ENCODE results near the gene LRRC27. TPM values are rescaled to one million over a fixed set of nuclear protein-coding genes. Genes with fewer than 3 reads are reported as not detected.
"Not testable (repeated sequence)": the region's sequence is repeated elsewhere in the genome, so short reads cannot be mapped to it uniquely, and the experiment has no call there.

LRRC27 gene
- total RNA-seq, 4 donors from 2014 or later, result 5.9 to 69.5 (median 8.3) TPM; not detected in 1

GRCh38 chr10:132311338-132311939 is 20.6 kb upstream of the LRRC27 start:
- TF ChIP-seq EP300 (IDR thresholded peaks at IDR 0.05; ENCODE audit: low read depth) (no peak), POLR2A (IDR thresholded peaks at IDR 0.05) (no peak), POLR2AphosphoS5 (IDR thresholded peaks at IDR 0.05) (no peak)
- TF ChIP-seq, protein P1, sequence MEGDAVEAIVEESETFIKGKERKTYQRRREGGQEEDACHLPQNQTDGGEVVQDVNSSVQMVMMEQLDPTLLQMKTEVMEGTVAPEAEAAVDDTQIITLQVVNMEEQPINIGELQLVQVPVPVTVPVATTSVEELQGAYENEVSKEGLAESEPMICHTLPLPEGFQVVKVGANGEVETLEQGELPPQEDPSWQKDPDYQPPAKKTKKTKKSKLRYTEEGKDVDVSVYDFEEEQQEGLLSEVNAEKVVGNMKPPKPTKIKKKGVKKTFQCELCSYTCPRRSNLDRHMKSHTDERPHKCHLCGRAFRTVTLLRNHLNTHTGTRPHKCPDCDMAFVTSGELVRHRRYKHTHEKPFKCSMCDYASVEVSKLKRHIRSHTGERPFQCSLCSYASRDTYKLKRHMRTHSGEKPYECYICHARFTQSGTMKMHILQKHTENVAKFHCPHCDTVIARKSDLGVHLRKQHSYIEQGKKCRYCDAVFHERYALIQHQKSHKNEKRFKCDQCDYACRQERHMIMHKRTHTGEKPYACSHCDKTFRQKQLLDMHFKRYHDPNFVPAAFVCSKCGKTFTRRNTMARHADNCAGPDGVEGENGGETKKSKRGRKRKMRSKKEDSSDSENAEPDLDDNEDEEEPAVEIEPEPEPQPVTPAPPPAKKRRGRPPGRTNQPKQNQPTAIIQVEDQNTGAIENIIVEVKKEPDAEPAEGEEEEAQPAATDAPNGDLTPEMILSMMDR (IDR thresholded peaks at IDR 0.05), result no peak
- Histone ChIP-seq H3K4me1 (peaks cover 5 to 19% (median 16%) of the 10 kb centered on the region in 4 donors), H3K36me3 (no peaks in the 10 kb centered on the region), H3K9me3 (no peaks in the 10 kb centered on the region), H3K27ac (no peak overlapping the region), H3K27me3 (peaks cover 8% of the 10 kb centered on the region), H3K4me3 (no peak overlapping the region)
- in situ Hi-C loops (cut with MboI; ENCODE audit: low pct_ligation_motif_present in 1 of 4, low pct_unique_long_range_greater_than_20kb in 1 of 4, low sequenced_read_pairs in 3 of 4), result no loop called here
- intact Hi-C loops (cut with DNase I; ENCODE audit: low total_unique reads), result no loop called here
- DNase-seq, result no peak
- WGBS, 2 donors (ENCODE audit: low coverage in 1 of 2), result 80% methylated on average over 3 to 18 of the region's 18 CpGs

DNA sequence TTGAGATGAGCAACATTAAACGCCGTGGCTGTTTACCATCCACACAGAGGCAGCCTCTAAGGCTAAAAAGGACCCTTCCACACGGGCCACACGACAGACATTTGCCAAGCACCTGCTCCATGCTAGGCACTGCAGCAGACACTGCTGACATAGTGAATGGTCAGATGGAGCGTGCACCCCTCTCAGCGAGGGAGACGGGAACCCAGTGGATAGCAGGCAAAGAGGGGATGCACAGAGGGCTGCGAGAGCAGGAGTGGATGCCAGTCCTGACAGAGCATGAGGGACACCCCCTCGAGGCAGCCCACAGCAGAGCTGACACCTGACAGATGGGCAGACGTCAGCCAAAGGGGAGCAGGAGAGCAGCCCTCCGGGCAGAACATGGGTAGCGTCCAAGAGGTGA is 18.7 kb upstream of the LRRC27 start:
- Histone ChIP-seq H3K27me3 (no peaks in the 10 kb centered on the region), H3K9me3 (no peaks in the 10 kb centered on the region), H3K4me1 (peaks cover 5 to 7% (median 7%) of the 10 kb centered on the region in 4 donors), H3K4me3 (no peak overlapping the region), H3K27ac (no peak overlapping the region), H3K36me3 (no peaks in the 10 kb centered on the region)
- DNase-seq, result no peak
- TF ChIP-seq, protein P1 (IDR thresholded peaks at IDR 0.05), result no peak
- TF ChIP-seq POLR2A (IDR thresholded peaks at IDR 0.05) (no peak), POLR2AphosphoS5 (IDR thresholded peaks at IDR 0.05) (no peak), EP300 (IDR thresholded peaks at IDR 0.05; ENCODE audit: low read depth) (no peak)
- WGBS, 2 donors (ENCODE audit: low coverage in 1 of 2), result 82 to 91% methylated on average over 4 to 12 of the region's 12 CpGs
- in situ Hi-C loops (cut with MboI; ENCODE audit: low pct_ligation_motif_present in 1 of 4, low pct_unique_long_range_greater_than_20kb in 1 of 4, low sequenced_read_pairs in 3 of 4), result no loop called here
- intact Hi-C loops (cut with DNase I; ENCODE audit: low total_unique reads), result no loop called here

GRCh38 chr10:132313865-132314264 is 18.1 kb upstream of the LRRC27 start:
- H3K9me3 ChIP-seq, result no peaks in the 10 kb centered on the region
- H3K27ac ChIP-seq, result no peak overlapping the region
- WGBS, 2 donors (ENCODE audit: low coverage in 1 of 2), result 94 to 100% methylated on average over 1 to 6 of the region's 6 CpGs
- TF ChIP-seq, protein P1 (IDR thresholded peaks at IDR 0.05), result no peak
- TF ChIP-seq POLR2AphosphoS5 (IDR thresholded peaks at IDR 0.05), result no peak
- TF ChIP-seq POLR2A (IDR thresholded peaks at IDR 0.05), result no peak
- no peak for TF ChIP-seq EP300 (IDR thresholded peaks at IDR 0.05; ENCODE audit: low read depth)
- peaks cover 1 to 3% (median 2%) of the 10 kb centered on the region in 4 donors for H3K4me1 ChIP-seq
- no peaks in the 10 kb centered on the region for H3K27me3 ChIP-seq
- intact Hi-C loops (cut with DNase I; ENCODE audit: low total_unique reads) (no loop called here), in situ Hi-C loops (cut with MboI; ENCODE audit: low pct_ligation_motif_present in 1 of 4, low pct_unique_long_range_greater_than_20kb in 1 of 4, low sequenced_read_pairs in 3 of 4) (no loop called here)
- DNase-seq, result no peak
- no peak overlapping the region for H3K4me3 ChIP-seq
- no peaks in the 10 kb centered on the region for H3K36me3 ChIP-seq

GRCh38 chr10:132314336-132314735 is 17.7 kb upstream of the LRRC27 start:
- H3K27me3 ChIP-seq, result no peaks in the 10 kb centered on the region
- no peak for DNase-seq
- no peak overlapping the region for H3K27ac ChIP-seq
- H3K4me3 ChIP-seq, result no peak overlapping the region
- no peaks in the 10 kb centered on the region for H3K9me3 ChIP-seq
- H3K4me1 ChIP-seq, result no peaks in the 10 kb centered on the region
- TF ChIP-seq EP300 (IDR thresholded peaks at IDR 0.05; ENCODE audit: low read depth), result no peak
- no peak for TF ChIP-seq POLR2AphosphoS5 (IDR thresholded peaks at IDR 0.05)
- TF ChIP-seq, protein P1 (IDR thresholded peaks at IDR 0.05), result no peak
- no peak for TF ChIP-seq POLR2A (IDR thresholded peaks at IDR 0.05)
- intact Hi-C loops (cut with DNase I; ENCODE audit: low total_unique reads) (no loop called here), in situ Hi-C loops (cut with MboI; ENCODE audit: low pct_ligation_motif_present in 1 of 4, low pct_unique_long_range_greater_than_20kb in 1 of 4, low sequenced_read_pairs in 3 of 4) (no loop called here)
- no peaks in the 10 kb centered on the region for H3K36me3 ChIP-seq
- WGBS, 2 donors (ENCODE audit: low coverage in 1 of 2), result 96 to 100% methylated on average over 4 of the region's 4 CpGs

GRCh38 chr10:132314881-132315280 is 17.1 kb upstream of the LRRC27 start:
- H3K9me3 ChIP-seq; intact Hi-C loops (cut with DNase I; ENCODE audit: low total_unique reads); H3K4me1 ChIP-seq; H3K27me3 ChIP-seq; in situ Hi-C loops (cut with MboI; ENCODE audit: low pct_ligation_motif_present in 1 of 4, low pct_unique_long_range_greater_than_20kb in 1 of 4, low sequenced_read_pairs in 3 of 4); H3K4me3 ChIP-seq; H3K27ac ChIP-seq; H3K36me3 ChIP-seq; DNase-seq: not testable (repeated sequence)
- 90 to 100% methylated on average over 3 to 8 of the region's 8 CpGs for WGBS, 2 donors (ENCODE audit: low coverage in 1 of 2)

Data from transverse colon (tissue), 4 donors.